Measurements from ENCODE around the gene SPACA6.

The SPACA6 gene

GRCh38 chr19:51689751-51690453 lies 3.2 kb upstream of the SPACA6 start:
- no peak for ATAC-seq

- peak; percentile 76 to 79 for ATAC-seq
Measured at GRCh38 chr19:51690454-51691073, 2.6 kb upstream of the SPACA6 start.

GRCh38 chr19:51691074-51691583 lies 2.0 kb upstream of the SPACA6 start:
- no peak for ATAC-seq

- ATAC-seq, result no peak
Measured at GRCh38 chr19:51691584-51692428, 1.3 kb upstream of the SPACA6 start.

- ATAC-seq, result no peak
Measured at GRCh38 chr19:51692468-51692867, 662 bp upstream of the SPACA6 start.

- ATAC-seq, result no peak
Measured at GRCh38 chr19:51693819-51694218, 689 bp downstream of the SPACA6 start.

- no peak for ATAC-seq
Measured at GRCh38 chr19:51694318-51695085, 1.4 kb downstream of the SPACA6 start.

- no peak for ATAC-seq
Measured at GRCh38 chr19:51695088-51695487, 2.0 kb downstream of the SPACA6 start.

- no peak for ATAC-seq
Measured at GRCh38 chr19:51695702-51696315, 2.7 kb downstream of the SPACA6 start.

GRCh38 chr19:51696606-51697005 lies 3.5 kb downstream of the SPACA6 start:
- ATAC-seq, result no peak

- ATAC-seq, result no peak
Measured at GRCh38 chr19:51697169-51697776, 4.1 kb downstream of the SPACA6 start.

- ATAC-seq, result no peak
Measured at GRCh38 chr19:51698296-51698695, 5.2 kb downstream of the SPACA6 start.

GRCh38 chr19:51699170-51699569 lies 6.0 kb downstream of the SPACA6 start:
- no peak for ATAC-seq

GRCh38 chr19:51701468-51702100 lies 8.5 kb downstream of the SPACA6 start:
- ATAC-seq, result no peak

GRCh38 chr19:51702103-51702824 lies 9.1 kb downstream of the SPACA6 start:
- no peak for ATAC-seq

GRCh38 chr19:51702825-51703574 lies 9.9 kb downstream of the SPACA6 start:
- ATAC-seq, result no peak

GRCh38 chr19:51703575-51704515 lies 10.7 kb downstream of the SPACA6 start:
- ATAC-seq, result peak; percentile 92 to 94

- no peak for ATAC-seq
Measured at GRCh38 chr19:51704626-51705025, 11.5 kb downstream of the SPACA6 start.

GRCh38 chr19:51706296-51706695 lies 13.2 kb downstream of the SPACA6 start:
- no peak for ATAC-seq
